ENCODE data around the gene MED22.
"Not testable (repeated sequence)": the region's sequence is repeated elsewhere in the genome, so short reads cannot be mapped to it uniquely, and the experiment has no call there.

The MED22 gene

GRCh38 chr9:133378408-133378962, 30.6 kb upstream of the MED22 start:
- no peaks in the 10 kb centered on the region for H3K36me3 ChIP-seq
- no peaks in the 10 kb centered on the region for H3K27me3 ChIP-seq
- peaks cover 31 to 37% of the 10 kb centered on the region in 2 experiments for H3K4me1 ChIP-seq (ENCODE audit: control insufficient read depth in 1 of 2, insufficient read depth in 1 of 2, low read depth in 1 of 2, low read length in 1 of 2)
- TF ChIP-seq CTCF (IDR thresholded peaks at IDR 0.05) = no peak
- no peaks in the 10 kb centered on the region for H3K9me3 ChIP-seq
- no peak overlapping the region for H3K27ac ChIP-seq
- H3K4me3 ChIP-seq (ENCODE audit: low read depth in 1 of 2, low read length in 1 of 2) = no peak overlapping the region

- no peaks in the 10 kb centered on the region for H3K9me3 ChIP-seq
- H3K36me3 ChIP-seq = peaks cover 6% of the 10 kb centered on the region
- no peak for TF ChIP-seq CTCF (IDR thresholded peaks at IDR 0.05)
- no peak overlapping the region for H3K4me3 ChIP-seq (ENCODE audit: low read depth in 1 of 2, low read length in 1 of 2)
- H3K27me3 ChIP-seq = no peaks in the 10 kb centered on the region
- H3K27ac ChIP-seq = no peak overlapping the region
- H3K4me1 ChIP-seq (ENCODE audit: control insufficient read depth in 1 of 2, insufficient read depth in 1 of 2, low read depth in 1 of 2, low read length in 1 of 2) = peaks cover 31 to 37% of the 10 kb centered on the region in 2 experiments
These were observed 29.8 kb upstream of the MED22 start for GRCh38 chr9:133377721-133378216.

GRCh38 chr9:133377280-133377679, 29.3 kb upstream of the MED22 start:
- not testable (repeated sequence) for H3K36me3 ChIP-seq; H3K27me3 ChIP-seq; H3K4me3 ChIP-seq (ENCODE audit: low read depth in 1 of 2, low read length in 1 of 2); H3K9me3 ChIP-seq; H3K27ac ChIP-seq
- peaks cover 31 to 37% of the 10 kb centered on the region in 2 experiments for H3K4me1 ChIP-seq (ENCODE audit: control insufficient read depth in 1 of 2, insufficient read depth in 1 of 2, low read depth in 1 of 2, low read length in 1 of 2)

- H3K4me1 ChIP-seq (ENCODE audit: control insufficient read depth in 1 of 2, insufficient read depth in 1 of 2, low read depth in 1 of 2, low read length in 1 of 2) = peaks cover 41 to 46% of the 10 kb centered on the region in 2 experiments
- H3K36me3 ChIP-seq = peaks cover 7% of the 10 kb centered on the region
- H3K27ac ChIP-seq = peak within 1 kb of the TSS; percentile 95
- no peaks in the 10 kb centered on the region for H3K27me3 ChIP-seq
- peak; percentile 73 for TF ChIP-seq CTCF (IDR thresholded peaks at IDR 0.05)
- H3K4me3 ChIP-seq (ENCODE audit: low read depth in 1 of 2, low read length in 1 of 2) = peak within 1 kb of the TSS; percentile 75 to 89
- no peaks in the 10 kb centered on the region for H3K9me3 ChIP-seq
These were observed 28.1 kb upstream of the MED22 start, which contains the start of the genes STKLD1 and SURF4 for GRCh38 chr9:133375724-133376654. Gene STKLD1 (plus strand): TSS chr9:133376366. CDS start chr9:133376474, 108 bp downstream. Gene SURF4 (minus strand): TSS chr9:133376060. CDS start chr9:133375969, 91 bp downstream.

- Histone ChIP-seq H3K4me3 (ENCODE audit: low read depth in 1 of 2, low read length in 1 of 2) (peak overlapping the region; percentile 75 to 89), H3K36me3 (peaks cover 7% of the 10 kb centered on the region), H3K4me1 (ENCODE audit: control insufficient read depth in 1 of 2, insufficient read depth in 1 of 2, low read depth in 1 of 2, low read length in 1 of 2) (peaks cover 41 to 46% of the 10 kb centered on the region in 2 experiments), H3K27me3 (no peaks in the 10 kb centered on the region), H3K27ac (peak overlapping the region; percentile 95), H3K9me3 (no peaks in the 10 kb centered on the region)
- TF ChIP-seq CTCF (IDR thresholded peaks at IDR 0.05) = no peak
These were observed 27.3 kb upstream of the MED22 start for GRCh38 chr9:133375116-133375723.
